ENCODE data around the gene GAB4. TPM values are rescaled to one million over a fixed set of nuclear protein-coding genes. Genes with fewer than 3 reads are reported as not detected.
"Not testable (repeated sequence)": the region's sequence is repeated elsewhere in the genome, so short reads cannot be mapped to it uniquely, and the experiment has no call there.

The GAB4 gene
- total RNA-seq, 1 experiment from 2014 or later = not detected

DNA sequence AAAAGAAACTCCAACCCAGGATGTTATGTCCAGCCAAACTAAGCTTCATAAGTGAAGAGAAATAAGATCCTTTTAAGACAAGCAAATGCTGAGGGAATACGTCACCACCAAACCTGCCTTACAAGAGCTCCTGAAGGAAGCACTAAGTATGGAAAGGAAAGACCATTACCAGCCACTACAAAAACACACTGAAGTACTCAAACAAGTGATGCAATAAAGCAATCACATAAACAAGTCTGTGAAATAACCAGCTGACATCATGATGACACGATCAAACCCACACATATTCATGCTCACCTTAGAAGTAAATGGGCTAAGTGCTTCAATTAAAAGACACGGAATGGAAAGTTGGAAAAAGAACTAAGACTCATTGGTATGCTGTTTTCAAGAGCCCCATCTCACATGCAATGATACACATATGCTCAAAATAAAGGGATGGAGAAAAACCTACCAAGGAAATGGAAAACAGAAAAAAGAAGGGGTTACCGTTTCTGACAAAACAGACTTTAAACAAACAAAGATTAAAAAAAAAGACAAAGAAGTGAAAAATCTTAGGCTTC is 82.5 kb downstream of the GAB4 start:
- DNase-seq (ENCODE audit: low spot score) = no peak
- in situ Hi-C loops (cut with HindIII; ENCODE audit: low sequenced_read_pairs) = no loop called here

DNA sequence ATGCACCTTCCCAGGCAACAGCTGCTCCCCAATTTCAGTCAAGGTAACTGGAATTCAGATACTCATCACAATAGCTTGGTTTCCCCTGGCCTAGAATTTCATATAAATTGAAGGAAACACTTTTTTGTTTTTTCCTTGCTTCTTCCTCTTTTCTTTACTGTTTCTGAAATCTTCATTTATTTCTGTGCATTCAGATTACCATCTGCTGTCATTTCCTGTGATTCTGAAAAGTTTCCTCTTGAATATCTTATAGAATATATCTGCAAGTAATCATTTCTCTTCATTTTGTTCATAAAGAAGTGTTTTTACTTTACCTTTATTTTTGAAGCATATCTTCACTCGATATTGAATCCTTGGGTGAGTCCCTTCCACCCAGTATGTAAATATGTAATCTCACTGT is 85.3 kb downstream of the GAB4 start:
- in situ Hi-C loops (cut with HindIII; ENCODE audit: low sequenced_read_pairs) = no loop called here
- no peak for DNase-seq (ENCODE audit: low spot score)

DNA sequence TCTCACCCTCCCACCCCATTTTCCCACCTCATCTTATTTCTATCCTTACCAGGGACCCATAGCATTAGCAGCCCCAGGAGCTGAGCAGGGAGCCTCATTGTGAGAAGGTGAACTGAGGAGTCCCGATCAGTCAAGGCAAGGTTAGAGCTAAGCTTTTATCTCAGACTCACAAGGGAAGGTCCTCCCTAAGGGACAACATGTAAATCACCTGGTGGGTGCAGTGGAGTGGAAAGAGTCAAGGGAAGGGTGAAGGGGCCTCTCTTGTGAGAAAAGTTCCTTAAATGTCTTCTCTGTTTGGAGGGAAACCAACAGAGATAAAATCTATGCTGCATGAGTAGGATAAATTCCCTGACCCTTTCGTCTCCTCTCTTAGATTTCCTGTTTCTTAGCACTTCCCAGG is 85.9 kb downstream of the GAB4 start:
- no peak for DNase-seq (ENCODE audit: low spot score)
- in situ Hi-C loops (cut with HindIII; ENCODE audit: low sequenced_read_pairs) = no loop called here

DNA sequence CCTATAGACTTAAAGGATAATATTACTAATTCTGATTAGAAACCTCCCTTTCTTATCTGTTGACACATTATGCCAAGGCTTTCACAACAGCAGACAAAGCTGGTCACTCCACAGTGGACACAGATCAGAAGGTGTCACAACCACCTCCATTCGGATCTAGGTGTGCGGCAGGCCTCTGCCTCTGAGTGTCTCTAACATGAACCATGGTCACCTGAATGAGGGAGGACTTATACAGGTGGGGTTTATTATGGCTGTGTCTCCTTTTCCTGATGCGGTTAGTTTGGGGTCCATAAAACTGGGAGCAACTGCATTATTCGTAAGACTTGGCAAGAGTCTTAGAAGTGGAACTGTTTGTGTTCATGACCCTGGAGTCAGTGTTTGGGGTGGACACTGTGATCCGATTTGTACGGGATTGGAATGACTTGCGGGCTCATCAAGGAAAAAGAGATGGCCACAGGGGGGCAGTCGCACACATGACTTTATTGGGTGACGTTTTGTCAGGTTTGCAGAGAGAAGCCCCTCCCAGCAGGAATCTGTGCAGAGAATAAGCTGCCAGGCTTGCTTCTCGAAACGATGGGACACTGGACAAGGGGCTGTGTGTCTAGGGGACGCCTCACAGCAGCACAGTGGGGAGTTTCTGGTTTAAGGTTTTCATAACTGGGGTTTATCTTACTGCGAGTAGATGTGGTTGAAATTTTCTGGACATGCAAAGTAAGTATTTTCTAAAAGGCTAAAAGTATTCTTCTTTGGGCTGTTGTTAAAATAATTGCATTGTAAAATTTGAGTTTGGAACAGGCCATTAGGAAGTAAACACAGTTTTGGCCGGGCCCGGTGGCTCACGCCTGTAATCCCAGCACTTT is 90.6 kb downstream of the GAB4 start:
- in situ Hi-C loops (cut with HindIII; ENCODE audit: low sequenced_read_pairs) = no loop called here
- peak; percentile 73 for DNase-seq (ENCODE audit: low spot score)

DNA sequence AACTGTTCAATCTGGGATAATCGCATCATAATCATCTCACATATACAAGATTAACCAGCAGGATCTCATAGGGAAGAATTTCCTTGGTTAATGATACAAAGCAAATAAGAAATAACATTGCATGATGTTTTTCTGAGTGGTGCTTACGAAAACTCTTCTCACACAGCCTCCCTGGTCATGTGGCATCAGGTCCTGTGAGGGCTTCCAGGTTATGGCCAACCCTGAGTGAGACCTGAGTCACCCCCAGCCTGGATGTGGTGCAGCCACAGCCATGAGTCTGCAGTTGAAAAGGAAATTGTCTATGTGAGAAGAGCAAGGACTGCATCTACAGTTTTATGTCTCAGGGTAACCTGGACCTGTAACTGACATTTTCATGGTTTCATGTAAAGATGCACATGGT is 92.3 kb downstream of the GAB4 start:
- in situ Hi-C loops (cut with HindIII; ENCODE audit: low sequenced_read_pairs) = no loop called here
- no peak for DNase-seq (ENCODE audit: low spot score)

GRCh38 chr22:16914911-16915310 is 93.1 kb downstream of the GAB4 start:
- in situ Hi-C loops (cut with HindIII; ENCODE audit: low sequenced_read_pairs) = not testable (repeated sequence)

DNA sequence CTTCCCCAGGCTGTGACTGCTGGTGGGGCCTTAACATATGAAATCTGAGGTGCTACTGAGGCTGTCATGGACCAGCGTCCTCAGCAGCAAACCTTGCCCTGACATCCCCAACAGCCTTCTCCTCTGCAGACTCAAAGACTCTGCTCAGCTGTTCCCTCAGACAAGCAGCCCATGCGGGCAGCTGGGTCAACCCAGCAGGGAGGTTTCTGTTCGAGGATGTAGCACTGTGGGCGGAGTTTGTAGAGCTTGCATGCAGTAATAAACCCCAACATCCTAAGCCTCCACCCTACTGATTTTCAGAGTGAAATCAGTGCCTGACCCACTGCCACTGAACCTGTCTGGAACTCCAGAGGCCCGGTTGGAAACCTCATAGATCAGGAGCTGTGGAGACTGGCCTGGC is 94.0 kb downstream of the GAB4 start:
- in situ Hi-C loops (cut with HindIII; ENCODE audit: low sequenced_read_pairs) = no loop called here

More at GRCh38 chr22:16914911-16915310, 93.1 kb downstream of the GAB4 start:
- DNase-seq (ENCODE audit: low spot score) = not testable (repeated sequence)

GRCh38 chr22:16912281-16912680 is 95.7 kb downstream of the GAB4 start:
- DNase-seq (ENCODE audit: low spot score) = no peak
- in situ Hi-C loops (cut with HindIII; ENCODE audit: low sequenced_read_pairs) = no loop called here

More for the DNA sequence above, 94.0 kb downstream of the GAB4 start:
- no peak for DNase-seq (ENCODE audit: low spot score)

Other genes starting within 250 kb of the GAB4 start
- not detected in 2 replicates for gene XKR3, start 182.8 kb downstream of the GAB4 start, total RNA-seq (2014; rRNA removed; shearing (Covaris generic))
- gene IL17RA, start 76.8 kb upstream of the GAB4 start, total RNA-seq (2014; rRNA removed; shearing (Covaris generic)) = 7.3 TPM in 2 replicates
- gene TMEM121B, start 113.1 kb upstream of the GAB4 start, total RNA-seq (2014; rRNA removed; shearing (Covaris generic)) = 0.74 and 0.75 TPM in 2 replicates
- gene HDHD5, start 151.1 kb upstream of the GAB4 start, total RNA-seq (2014; rRNA removed; shearing (Covaris generic)) = 163 and 164 TPM in 2 replicates
- gene ADA2, start 211.2 kb upstream of the GAB4 start, total RNA-seq (2014; rRNA removed; shearing (Covaris generic)) = not detected in 2 replicates

All from G401 (cell line).